H9 (cell line): Measurements from ENCODE around the gene CCDC141. TPM values are rescaled to one million over a fixed set of nuclear protein-coding genes. Genes with fewer than 3 reads are reported as not detected.

Source experiments
- DNase-seq: peaks from one replicate; pipeline ENCODE4 v3.0.0-alpha.2; 2017
- H2AFZ ChIP-seq: one replicate; pipeline ENCODE4 v1.6.1; 2013; ENCODE audit warnings: mild to moderate bottlenecking, low read length, control low read depth, moderate library complexity
- H2AK5ac ChIP-seq: 2 replicates; pipeline ENCODE4 v1.6.1; 2013; ENCODE audit warnings: low read length, control low read depth, mixed read lengths; ENCODE audit not compliant: insufficient read length
- H2BK120ac ChIP-seq: one replicate; pipeline ENCODE4 v1.6.1; 2013; ENCODE audit warnings: low read depth, mild to moderate bottlenecking, low read length, control low read depth, inconsistent platforms; ENCODE audit not compliant: poor library complexity, severe bottlenecking
- H2BK12ac ChIP-seq: 2 replicates; pipeline ENCODE4 v1.6.1; 2013; ENCODE audit warnings: low read length, control low read depth, mixed read lengths, low read depth; ENCODE audit not compliant: insufficient read length
- H2BK15ac ChIP-seq: 2 replicates; pipeline ENCODE4 v1.6.1; 2013; ENCODE audit warnings: low read depth, low read length, control low read depth
- H2BK20ac ChIP-seq: one replicate; pipeline ENCODE4 v1.6.1; 2013; ENCODE audit warnings: low read depth, mild to moderate bottlenecking, low read length, control low read depth, inconsistent platforms; ENCODE audit not compliant: poor library complexity, severe bottlenecking
- H2BK5ac ChIP-seq: 2 replicates; pipeline ENCODE4 v1.6.1; 2013; ENCODE audit warnings: low read length, control low read depth, mixed read lengths; ENCODE audit not compliant: insufficient read length
- H3K14ac ChIP-seq: 2 replicates; pipeline ENCODE4 v1.6.1; 2013; ENCODE audit warnings: low read length, control low read depth; ENCODE audit not compliant: insufficient read depth
- H3K18ac ChIP-seq: 2 replicates; pipeline ENCODE4 v1.6.1; 2013; ENCODE audit warnings: low read depth, mild to moderate bottlenecking, mixed read lengths, low read length, control low read depth; ENCODE audit not compliant: insufficient read length
- H3K23ac ChIP-seq: 2 replicates; pipeline ENCODE4 v1.6.1; 2013; ENCODE audit warnings: low read length, control low read depth, mixed read lengths, low read depth; ENCODE audit not compliant: insufficient read length
- H3K23me2 ChIP-seq: 2 replicates; pipeline ENCODE4 v1.6.1; 2013; ENCODE audit warnings: low read depth, mild to moderate bottlenecking, mixed read lengths, low read length, control low read depth; ENCODE audit not compliant: insufficient read length, poor library complexity, severe bottlenecking
- H3K27ac ChIP-seq: 2 replicates; pipeline ENCODE4 v1.5.1; 2013; ENCODE audit warnings: low read length, control low read depth, mixed read lengths, low read depth; ENCODE audit not compliant: insufficient read length
- H3K27me3 ChIP-seq: 2 replicates; pipeline ENCODE4 v1.6.1; 2013; ENCODE audit warnings: low read length, control low read depth, inconsistent platforms; ENCODE audit not compliant: insufficient read depth
- H3K4ac ChIP-seq: 2 replicates; pipeline ENCODE4 v1.6.1; 2013; ENCODE audit warnings: low read depth, mild to moderate bottlenecking, control low read depth, inconsistent platforms, low read length, moderate library complexity
- H3K4me1 ChIP-seq: 2 replicates; pipeline ENCODE4 v1.6.1; 2013; ENCODE audit warnings: low read length, control low read depth, inconsistent platforms; ENCODE audit not compliant: insufficient read depth
- H3K4me2 ChIP-seq: 2 replicates; pipeline ENCODE4 v1.6.1; 2013; ENCODE audit warnings: low read length, control low read depth, mixed read lengths; ENCODE audit not compliant: insufficient read length, insufficient read depth
- H3K56ac ChIP-seq: 2 replicates; pipeline ENCODE4 v1.6.1; 2013; ENCODE audit warnings: low read depth, mild to moderate bottlenecking, mixed read lengths, low read length, control low read depth; ENCODE audit not compliant: insufficient read length
- H3K79me1 ChIP-seq: 2 replicates; pipeline ENCODE4 v1.6.1; 2013; ENCODE audit warnings: low read depth, mild to moderate bottlenecking, moderate library complexity, low read length, control low read depth, inconsistent platforms; ENCODE audit not compliant: insufficient read depth, poor library complexity, severe bottlenecking
- H3K79me2 ChIP-seq: 2 replicates; pipeline ENCODE4 v1.6.1; 2013; ENCODE audit warnings: low read length, control low read depth, inconsistent platforms; ENCODE audit not compliant: insufficient read depth
- H3K9ac ChIP-seq: 2 replicates; pipeline ENCODE4 v1.6.1; 2013; ENCODE audit warnings: low read length, control low read depth, mixed read lengths; ENCODE audit not compliant: insufficient read length; ENCODE audit errors: extremely low read depth
- H3K9me3 ChIP-seq: one replicate; pipeline ENCODE4 v1.6.1; 2013; ENCODE audit warnings: low read depth, low read length, inconsistent platforms; ENCODE audit not compliant: control insufficient read depth
- H3T11ph ChIP-seq: one replicate; pipeline ENCODE4 v1.6.1; 2013; ENCODE audit warnings: mild to moderate bottlenecking, low read length, control low read depth, inconsistent platforms
- H4K20me1 ChIP-seq: one replicate; pipeline ENCODE4 v1.6.1; 2013; ENCODE audit not compliant: control insufficient read depth, insufficient read length, insufficient read depth
- H4K5ac ChIP-seq: 2 replicates; pipeline ENCODE4 v1.6.1; 2013; ENCODE audit warnings: low read depth, mild to moderate bottlenecking, mixed read lengths, low read length, control low read depth; ENCODE audit not compliant: insufficient read length
- H4K8ac ChIP-seq: replicated peaks from 2 replicates; pipeline ENCODE4 v1.6.1; 2013; ENCODE audit warnings: low read length, control low read depth, mixed read lengths, low read depth; ENCODE audit not compliant: insufficient read length
- H4K91ac ChIP-seq: 2 replicates; pipeline ENCODE4 v1.6.1; 2013; ENCODE audit warnings: low read depth, mild to moderate bottlenecking, moderate library complexity, mixed read lengths, low read length, control low read depth; ENCODE audit not compliant: insufficient read length
- H3K27ac Mint-ChIP-seq, 3 experiments: 2 replicates in 2 of 3; 3 replicates in 1 of 3; pipeline ENCODE4 v1.8.0; 2020 to 2021; ENCODE audit warnings: mixed read lengths in 3 of 3, mild to moderate bottlenecking in 1 of 3, moderate library complexity in 1 of 3
- H3K27me3 Mint-ChIP-seq: 2 replicates; pipeline ENCODE4 v1.8.0; 2021; ENCODE audit warnings: low read depth, mild to moderate bottlenecking, moderate library complexity, mixed read lengths
- H3K36me3 Mint-ChIP-seq, 3 experiments: 2 replicates in 2 of 3; 3 replicates in 1 of 3; pipeline ENCODE4 v1.8.0; 2020 to 2021; ENCODE audit warnings: low read depth in 3 of 3, mixed read lengths in 3 of 3; ENCODE audit not compliant: insufficient read depth in 1 of 3
- H3K4me1 Mint-ChIP-seq, 2 experiments: 2 replicates each; pipeline ENCODE4 v1.8.0; 2020; ENCODE audit warnings: mixed read lengths in 2 of 2
- H3K4me3 Mint-ChIP-seq, 2 experiments: 2 replicates in 1 of 2; 3 replicates in 1 of 2; pipeline ENCODE4 v1.8.0; 2020 to 2021; ENCODE audit warnings: mild to moderate bottlenecking in 2 of 2, mixed read lengths in 2 of 2, moderate library complexity in 1 of 2
- H3K9me3 Mint-ChIP-seq, 2 experiments: 2 replicates in 1 of 2; 3 replicates in 1 of 2; pipeline ENCODE4 v1.8.0; 2020; ENCODE audit warnings: mild to moderate bottlenecking in 2 of 2, mixed read lengths in 2 of 2, moderate library complexity in 1 of 2
- WGBS: extraction: QIAGEN DNeasy Blood & Tissue Kit; methylation state at CpG from one replicate; pipeline ENCODE4 v1.1.7; 2013; ENCODE audit warnings: missing lambda C conversion rate, low lambda C conversion rate, mixed read lengths; ENCODE audit not compliant: insufficient read length; ENCODE audit errors: extremely low coverage; 5-methylcytosine and 5-hydroxymethylcytosine counted together
- total RNA-seq: library from RNA; stranded (reverse); gene quantifications from 2 replicates; pipeline ENCODE4 v1.2.1, GENCODE V29; 2021
- TF ChIP-seq, protein P1 (sequence below): fragments of 200-600 bp; sonication (generic); conservative IDR thresholded peaks from 3 replicates; pipeline ENCODE4 v1.8.0; 2021; ENCODE audit warnings: antibody characterized with exemption, mild to moderate bottlenecking

The CCDC141 gene
- total RNA-seq, 1 experiment from 2014 or later, result 1.0 TPM

DNA sequence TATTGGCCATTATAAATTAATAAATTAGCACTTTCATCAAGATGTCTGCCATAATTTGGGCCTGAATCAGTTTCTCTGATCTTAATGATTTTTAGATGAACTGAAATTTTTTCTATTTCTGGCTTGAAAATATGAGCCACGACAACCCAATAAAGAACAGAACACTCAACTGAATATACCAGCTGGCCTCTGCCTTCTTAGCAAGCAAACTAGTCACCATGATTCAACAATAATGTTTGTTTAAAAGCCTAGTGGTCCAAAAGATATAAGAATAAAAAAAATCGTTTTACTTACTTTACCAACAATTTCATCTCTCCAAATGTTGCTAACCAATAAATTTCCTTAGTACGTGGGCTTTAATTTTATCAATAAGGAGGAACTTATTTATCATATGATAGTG, 176.0 kb downstream of the CCDC141 start:
- H4K8ac ChIP-seq, result no peak overlapping the region
- no peaks in the 10 kb centered on the region for H4K20me1 ChIP-seq
- no peak overlapping the region for H2BK12ac ChIP-seq
- no peak overlapping the region for H3K4me3 Mint-ChIP-seq
- peaks cover 2% of the 10 kb centered on the region; the same call in 1 of the 2 replicates for H3K4me1 ChIP-seq
- no peak overlapping the region for H3K14ac ChIP-seq
- H4K5ac ChIP-seq, result no peak overlapping the region
- TF ChIP-seq, protein P1, sequence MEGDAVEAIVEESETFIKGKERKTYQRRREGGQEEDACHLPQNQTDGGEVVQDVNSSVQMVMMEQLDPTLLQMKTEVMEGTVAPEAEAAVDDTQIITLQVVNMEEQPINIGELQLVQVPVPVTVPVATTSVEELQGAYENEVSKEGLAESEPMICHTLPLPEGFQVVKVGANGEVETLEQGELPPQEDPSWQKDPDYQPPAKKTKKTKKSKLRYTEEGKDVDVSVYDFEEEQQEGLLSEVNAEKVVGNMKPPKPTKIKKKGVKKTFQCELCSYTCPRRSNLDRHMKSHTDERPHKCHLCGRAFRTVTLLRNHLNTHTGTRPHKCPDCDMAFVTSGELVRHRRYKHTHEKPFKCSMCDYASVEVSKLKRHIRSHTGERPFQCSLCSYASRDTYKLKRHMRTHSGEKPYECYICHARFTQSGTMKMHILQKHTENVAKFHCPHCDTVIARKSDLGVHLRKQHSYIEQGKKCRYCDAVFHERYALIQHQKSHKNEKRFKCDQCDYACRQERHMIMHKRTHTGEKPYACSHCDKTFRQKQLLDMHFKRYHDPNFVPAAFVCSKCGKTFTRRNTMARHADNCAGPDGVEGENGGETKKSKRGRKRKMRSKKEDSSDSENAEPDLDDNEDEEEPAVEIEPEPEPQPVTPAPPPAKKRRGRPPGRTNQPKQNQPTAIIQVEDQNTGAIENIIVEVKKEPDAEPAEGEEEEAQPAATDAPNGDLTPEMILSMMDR, result no peak
- no peak overlapping the region for H3K56ac ChIP-seq
- DNase-seq, result no peak
- no peaks in the 10 kb centered on the region for H3K9me3 Mint-ChIP-seq
- no peak overlapping the region for H2AFZ ChIP-seq
- no peaks in the 10 kb centered on the region for H3K36me3 Mint-ChIP-seq
- H3K4ac ChIP-seq, result no peak overlapping the region
- H3K23me2 ChIP-seq, result no peaks in the 10 kb centered on the region
- no peaks in the 10 kb centered on the region for H3K9me3 ChIP-seq
- no peak overlapping the region for H2BK5ac ChIP-seq
- H3T11ph ChIP-seq, result no peak overlapping the region
- no peak overlapping the region for H2BK20ac ChIP-seq
- H3K27me3 Mint-ChIP-seq, result no peaks in the 10 kb centered on the region
- H3K27ac ChIP-seq, result no peak overlapping the region
- no peaks in the 10 kb centered on the region for H3K79me1 ChIP-seq
- H2AK5ac ChIP-seq, result no peak overlapping the region
- H3K79me2 ChIP-seq, result no peaks in the 10 kb centered on the region
- no peaks in the 10 kb centered on the region for H3K27me3 ChIP-seq
- no peak overlapping the region for H2BK120ac ChIP-seq
- no peak overlapping the region for H3K9ac ChIP-seq
- H3K4me2 ChIP-seq, result no peak overlapping the region
- peaks cover 7 to 9% of the 10 kb centered on the region in 2 experiments; a peak in 3 of 4 replicates for H3K4me1 Mint-ChIP-seq
- H3K18ac ChIP-seq, result no peak overlapping the region
- no peak overlapping the region for H4K91ac ChIP-seq
- H2BK15ac ChIP-seq, result no peak overlapping the region
- WGBS, result no CpG with 5 or more reads among the region's 3 CpGs
- H3K27ac Mint-ChIP-seq, result no peak overlapping the region
- no peak overlapping the region for H3K23ac ChIP-seq
